ENCODE data around the gene CYP4F8.

The CYP4F8 gene

GRCh38 chr19:15679089-15679488, 64.1 kb downstream of the CYP4F8 start:
- TF ChIP-seq CEBPB (IDR thresholded peaks at IDR 0.05) (no peak), ZBTB7A (IDR thresholded peaks at IDR 0.05; ENCODE audit: low read depth) (no peak), TEAD4 (IDR thresholded peaks at IDR 0.05) (no peak), CREB1 (IDR thresholded peaks at IDR 0.05; ENCODE audit: low read depth) (no peak), NFIC (IDR thresholded peaks at IDR 0.05) (no peak), RAD21 (IDR thresholded peaks at IDR 0.05; ENCODE audit: low read depth) (no peak)
